GM18507 (cell line): ENCODE results near the gene INPP4B.

Experiments used
- DNase-seq: peaks from one replicate; pipeline ENCODE4 v3.0.0; 2011; ENCODE audit warnings: low read depth; ENCODE audit not compliant: insufficient read length; ENCODE audit errors: extremely low spot score
- FAIRE-seq: peaks from 2 replicates; lab custom pipeline; 2011; peaks lifted over from hg19 to GRCh38; lab: Jason Lieb, UNC

The INPP4B gene

GRCh38 chr4:142160509-142160908 is 685.6 kb downstream of the INPP4B start:
- DNase-seq (no peak), FAIRE-seq (no peak)

- no peak for DNase-seq
- no peak for FAIRE-seq
Measured at GRCh38 chr4:142158980-142159379, 687.1 kb downstream of the INPP4B start.

- DNase-seq, result no peak
- FAIRE-seq, result no peak
Measured at GRCh38 chr4:142156256-142156655, 689.8 kb downstream of the INPP4B start.

- no peak for DNase-seq
- no peak for FAIRE-seq
Measured at GRCh38 chr4:142155347-142155746, 690.8 kb downstream of the INPP4B start.

- FAIRE-seq, result no peak
- no peak for DNase-seq
Measured at GRCh38 chr4:142150483-142150882, 695.6 kb downstream of the INPP4B start.

- DNase-seq, result no peak
- no peak for FAIRE-seq
Measured at GRCh38 chr4:142144813-142145212, 701.3 kb downstream of the INPP4B start.

GRCh38 chr4:142142366-142143054 is 703.6 kb downstream of the INPP4B start:
- DNase-seq (no peak), FAIRE-seq (no peak)

GRCh38 chr4:142141224-142141623 is 704.9 kb downstream of the INPP4B start:
- no peak for DNase-seq
- no peak for FAIRE-seq

- DNase-seq (no peak), FAIRE-seq (no peak)
Measured at GRCh38 chr4:142130666-142131065, 715.4 kb downstream of the INPP4B start.

GRCh38 chr4:142129931-142130330 is 716.2 kb downstream of the INPP4B start:
- FAIRE-seq, result no peak
- no peak for DNase-seq

GRCh38 chr4:142129473-142129872 is 716.6 kb downstream of the INPP4B start:
- FAIRE-seq, result no peak
- DNase-seq, result no peak

GRCh38 chr4:142128529-142128928 is 717.6 kb downstream of the INPP4B start:
- no peak for FAIRE-seq
- DNase-seq, result no peak

- DNase-seq (peak; percentile 4), FAIRE-seq (peak; percentile 89)
Measured at GRCh38 chr4:142126890-142127497, 719.1 kb downstream of the INPP4B start.

GRCh38 chr4:142124874-142125273 is 721.2 kb downstream of the INPP4B start:
- no peak for DNase-seq
- peak; percentile 9 for FAIRE-seq

- no peak for FAIRE-seq
- no peak for DNase-seq
Measured at GRCh38 chr4:142121448-142122350, 724.4 kb downstream of the INPP4B start.

GRCh38 chr4:142120921-142121320 is 725.2 kb downstream of the INPP4B start:
- FAIRE-seq, result no peak

GRCh38 chr4:142112451-142112850 is 733.6 kb downstream of the INPP4B start:
- FAIRE-seq (no peak), DNase-seq (no peak)

More at GRCh38 chr4:142120921-142121320, 725.2 kb downstream of the INPP4B start:
- DNase-seq, result no peak

GRCh38 chr4:142110136-142110535 is 736.0 kb downstream of the INPP4B start:
- no peak for DNase-seq
- FAIRE-seq, result no peak

GRCh38 chr4:142104041-142104440 is 742.1 kb downstream of the INPP4B start:
- DNase-seq (no peak), FAIRE-seq (no peak)

GRCh38 chr4:142101401-142101800 is 744.7 kb downstream of the INPP4B start:
- no peak for DNase-seq
- no peak for FAIRE-seq
